ENCODE measurements around the gene RTN4RL2.

Gene RTN4RL2

DNA sequence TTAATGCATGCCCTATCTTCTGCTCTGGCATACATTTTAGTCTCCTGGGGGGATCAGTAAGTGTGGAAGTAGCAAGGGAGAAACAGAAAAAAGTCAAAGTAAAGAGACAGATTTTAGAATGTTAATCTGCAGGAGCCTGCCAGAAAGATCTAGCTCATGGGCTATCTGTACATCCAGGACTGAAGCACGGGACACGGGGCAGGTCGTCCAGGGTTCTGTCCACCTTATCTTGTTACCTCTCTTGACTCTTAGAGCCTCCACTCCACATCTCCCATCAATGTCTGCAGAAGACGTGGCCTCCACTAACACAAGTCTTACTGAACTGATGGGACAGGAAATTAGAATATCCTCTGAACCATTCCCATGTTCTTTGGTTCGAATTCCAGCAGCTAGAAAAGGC, 31.7 kb upstream of the RTN4RL2 start:
- Histone ChIP-seq H3K4me3 (ENCODE audit: low read depth, low read length) (no peak overlapping the region), H3K36me3 (no peaks in the 10 kb centered on the region), H3K9me3 (ENCODE audit: severe bottlenecking) (no peaks in the 10 kb centered on the region), H3K27ac (no peak overlapping the region), H3K27me3 (ENCODE audit: insufficient read depth, low read depth, severe bottlenecking) (peaks cover 3% of the 10 kb centered on the region)
- TF ChIP-seq, protein P1, sequence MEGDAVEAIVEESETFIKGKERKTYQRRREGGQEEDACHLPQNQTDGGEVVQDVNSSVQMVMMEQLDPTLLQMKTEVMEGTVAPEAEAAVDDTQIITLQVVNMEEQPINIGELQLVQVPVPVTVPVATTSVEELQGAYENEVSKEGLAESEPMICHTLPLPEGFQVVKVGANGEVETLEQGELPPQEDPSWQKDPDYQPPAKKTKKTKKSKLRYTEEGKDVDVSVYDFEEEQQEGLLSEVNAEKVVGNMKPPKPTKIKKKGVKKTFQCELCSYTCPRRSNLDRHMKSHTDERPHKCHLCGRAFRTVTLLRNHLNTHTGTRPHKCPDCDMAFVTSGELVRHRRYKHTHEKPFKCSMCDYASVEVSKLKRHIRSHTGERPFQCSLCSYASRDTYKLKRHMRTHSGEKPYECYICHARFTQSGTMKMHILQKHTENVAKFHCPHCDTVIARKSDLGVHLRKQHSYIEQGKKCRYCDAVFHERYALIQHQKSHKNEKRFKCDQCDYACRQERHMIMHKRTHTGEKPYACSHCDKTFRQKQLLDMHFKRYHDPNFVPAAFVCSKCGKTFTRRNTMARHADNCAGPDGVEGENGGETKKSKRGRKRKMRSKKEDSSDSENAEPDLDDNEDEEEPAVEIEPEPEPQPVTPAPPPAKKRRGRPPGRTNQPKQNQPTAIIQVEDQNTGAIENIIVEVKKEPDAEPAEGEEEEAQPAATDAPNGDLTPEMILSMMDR (IDR thresholded peaks at IDR 0.05; ENCODE audit: low read depth, low read length) = no peak
- DNase-seq = no peak

DNA sequence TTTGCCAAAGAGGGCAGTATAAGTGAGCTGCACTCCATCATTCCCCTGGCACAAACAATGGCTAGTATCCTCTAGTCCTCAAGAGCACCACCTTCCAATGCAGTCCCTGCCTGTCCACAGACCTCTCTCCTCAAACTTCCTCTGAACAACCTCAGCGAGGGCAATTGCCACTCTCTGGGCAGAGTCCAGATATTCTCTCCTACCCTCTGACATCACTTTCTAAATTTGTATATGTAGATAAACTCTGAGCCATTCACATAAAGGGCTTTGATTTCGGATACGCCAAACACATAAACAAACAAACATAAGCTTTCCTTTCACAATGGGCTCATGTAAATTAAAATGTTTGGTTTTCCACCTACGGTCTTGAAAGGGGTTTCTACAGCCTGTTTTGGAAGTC, 30.4 kb upstream of the RTN4RL2 start:
- Histone ChIP-seq H3K27ac (no peak overlapping the region), H3K9me3 (ENCODE audit: severe bottlenecking) (no peaks in the 10 kb centered on the region), H3K4me3 (ENCODE audit: low read depth, low read length) (no peak overlapping the region), H3K36me3 (no peaks in the 10 kb centered on the region), H3K27me3 (ENCODE audit: insufficient read depth, low read depth, severe bottlenecking) (peaks cover 3% of the 10 kb centered on the region)
- no peak for DNase-seq
- TF ChIP-seq, protein P1 (IDR thresholded peaks at IDR 0.05; ENCODE audit: low read depth, low read length) = no peak

DNA sequence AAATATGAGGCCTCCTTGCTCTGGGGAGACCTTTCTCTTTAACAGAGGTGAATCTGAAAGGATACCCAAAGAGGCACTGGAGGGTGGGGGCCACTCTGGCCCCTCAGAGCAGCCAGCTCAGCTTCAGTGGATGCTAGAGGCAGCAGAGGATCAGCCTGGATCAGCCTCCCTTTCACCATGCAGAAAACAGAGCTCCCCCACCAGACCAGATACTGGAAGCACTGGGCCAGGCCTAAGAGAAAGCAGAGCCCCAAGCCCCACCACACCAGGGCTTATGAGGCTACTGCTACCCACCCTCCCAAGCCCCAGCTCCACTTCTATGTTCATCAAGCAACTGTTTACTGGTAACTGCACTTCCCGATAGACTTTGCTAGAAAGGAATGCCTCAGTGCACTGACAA, 29.4 kb upstream of the RTN4RL2 start:
- TF ChIP-seq, protein P1 (IDR thresholded peaks at IDR 0.05; ENCODE audit: low read depth, low read length) = peak; percentile 33; the same call in 1 of the 2 replicates
- peak; percentile 28 for DNase-seq

DNA sequence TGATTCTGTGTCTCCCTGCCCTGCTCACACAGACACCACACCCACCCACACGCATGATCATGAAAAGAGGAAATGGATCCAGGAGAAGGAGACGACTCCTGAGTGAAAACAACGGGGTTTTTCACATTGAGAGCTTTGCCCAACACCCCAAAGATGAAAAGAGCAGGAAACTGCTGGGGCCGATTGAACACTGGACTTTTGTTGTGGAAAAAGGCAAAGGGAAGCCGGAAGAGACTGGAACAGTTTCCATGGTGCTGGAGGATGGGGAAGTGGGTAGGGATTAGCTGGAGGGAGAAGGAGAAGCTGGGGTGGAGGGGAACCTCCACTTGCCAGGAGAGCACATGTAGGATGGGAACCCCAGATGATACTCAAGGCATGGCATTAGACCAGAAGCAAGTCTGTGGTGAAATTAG, 28.2 kb upstream of the RTN4RL2 start:
- TF ChIP-seq, protein P1 (IDR thresholded peaks at IDR 0.05; ENCODE audit: low read depth, low read length) = no peak
- Histone ChIP-seq H3K27ac (no peak overlapping the region), H3K4me3 (ENCODE audit: low read depth, low read length) (no peak overlapping the region), H3K9me3 (ENCODE audit: severe bottlenecking) (no peaks in the 10 kb centered on the region), H3K27me3 (ENCODE audit: insufficient read depth, low read depth, severe bottlenecking) (peaks cover 3% of the 10 kb centered on the region), H3K36me3 (no peaks in the 10 kb centered on the region)
- DNase-seq = no peak

More for the DNA sequence above, 29.4 kb upstream of the RTN4RL2 start:
- Histone ChIP-seq H3K9me3 (ENCODE audit: severe bottlenecking) (no peaks in the 10 kb centered on the region), H3K27ac (no peak overlapping the region), H3K4me3 (ENCODE audit: low read depth, low read length) (no peak overlapping the region), H3K27me3 (ENCODE audit: insufficient read depth, low read depth, severe bottlenecking) (peaks cover 3% of the 10 kb centered on the region), H3K36me3 (no peaks in the 10 kb centered on the region)

DNA sequence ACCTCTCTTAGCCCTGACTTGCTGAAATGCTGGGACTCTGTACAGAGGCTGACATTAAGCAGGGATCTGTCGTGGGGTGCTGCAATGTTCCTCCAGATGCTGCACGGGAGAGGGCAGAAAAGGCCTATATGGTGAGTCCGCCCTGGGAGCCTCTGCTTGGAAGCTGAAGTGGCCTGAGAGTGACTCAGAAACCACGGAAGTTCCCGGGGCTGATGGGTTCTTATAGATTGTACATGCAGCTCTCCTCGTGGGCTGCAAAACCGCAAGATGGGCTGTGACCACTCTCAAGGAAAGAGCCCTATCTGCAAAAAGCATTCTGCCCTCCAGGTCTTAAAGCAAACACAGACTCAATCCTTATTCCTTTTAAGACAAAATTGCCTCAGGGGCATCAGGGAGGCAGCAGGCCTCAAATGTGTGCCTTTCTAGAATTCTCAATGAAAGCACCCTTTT, 27.6 kb upstream of the RTN4RL2 start:
- Histone ChIP-seq H3K36me3 (no peaks in the 10 kb centered on the region), H3K27me3 (ENCODE audit: insufficient read depth, low read depth, severe bottlenecking) (no peaks in the 10 kb centered on the region), H3K9me3 (ENCODE audit: severe bottlenecking) (no peaks in the 10 kb centered on the region), H3K4me3 (ENCODE audit: low read depth, low read length) (no peak overlapping the region), H3K27ac (no peak overlapping the region)
- DNase-seq = no peak
- TF ChIP-seq, protein P1 (IDR thresholded peaks at IDR 0.05; ENCODE audit: low read depth, low read length) = no peak
